ENCODE results near the gene CDH12.

The CDH12 gene

DNA sequence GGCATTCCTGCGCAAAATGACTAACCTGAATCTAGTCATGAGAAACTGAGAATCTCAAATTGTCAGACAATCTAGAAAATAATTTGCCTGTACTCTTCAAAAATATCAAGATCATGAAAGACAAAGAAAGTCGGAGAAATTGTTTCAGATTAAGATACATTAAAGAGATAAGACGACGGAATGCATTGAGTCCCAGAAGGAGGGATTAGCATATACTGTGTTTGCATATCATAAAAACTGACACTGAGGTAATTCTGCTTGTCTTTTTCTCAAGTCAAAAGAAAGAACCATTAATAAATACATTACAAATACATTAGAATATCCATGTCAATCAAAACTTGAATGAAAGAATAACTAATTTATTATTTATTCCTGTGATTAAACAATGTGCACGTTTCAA is 88.4 kb downstream of the CDH12 start:
- DNase-seq (ENCODE audit: low spot score): no peak

DNA sequence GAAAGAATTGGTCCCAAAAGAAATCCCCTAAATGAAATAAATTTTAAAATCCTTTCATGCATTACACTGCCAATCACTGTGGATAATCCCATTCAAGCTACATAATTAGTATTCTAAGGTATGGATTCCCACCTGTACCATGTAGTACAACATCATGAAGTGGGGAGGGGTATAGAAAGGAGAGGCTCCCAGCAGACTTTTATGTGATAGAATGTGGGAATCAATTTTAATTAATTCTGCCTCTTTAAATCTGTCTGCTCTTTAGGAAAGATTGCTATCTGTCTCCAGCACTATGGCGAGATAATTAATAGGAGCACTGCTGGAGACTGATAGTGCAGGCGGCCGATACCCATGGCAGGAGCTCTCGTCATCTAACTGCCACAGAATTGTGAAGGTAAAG is 95.4 kb downstream of the CDH12 start:
- DNase-seq (ENCODE audit: low spot score): no peak

DNA sequence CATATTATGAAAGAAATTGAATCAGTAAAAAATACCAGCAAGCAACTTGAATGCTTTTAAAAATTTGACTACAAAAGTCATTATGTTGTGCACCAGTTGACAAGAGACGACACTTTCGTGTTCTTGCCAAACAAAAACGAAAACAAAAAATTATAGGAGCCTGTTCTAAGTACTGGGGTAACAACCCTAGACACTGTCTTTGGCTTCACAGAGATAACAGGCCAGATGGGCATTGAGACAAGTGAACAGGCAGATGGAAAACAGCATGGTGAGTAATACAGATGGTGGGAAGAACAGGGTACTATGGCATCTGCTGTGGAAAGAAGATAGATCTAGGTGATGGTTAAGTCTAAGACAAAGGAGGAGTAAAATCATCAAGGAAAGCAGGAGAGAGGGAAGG is 99.0 kb downstream of the CDH12 start:
- DNase-seq (ENCODE audit: low spot score): no peak

DNA sequence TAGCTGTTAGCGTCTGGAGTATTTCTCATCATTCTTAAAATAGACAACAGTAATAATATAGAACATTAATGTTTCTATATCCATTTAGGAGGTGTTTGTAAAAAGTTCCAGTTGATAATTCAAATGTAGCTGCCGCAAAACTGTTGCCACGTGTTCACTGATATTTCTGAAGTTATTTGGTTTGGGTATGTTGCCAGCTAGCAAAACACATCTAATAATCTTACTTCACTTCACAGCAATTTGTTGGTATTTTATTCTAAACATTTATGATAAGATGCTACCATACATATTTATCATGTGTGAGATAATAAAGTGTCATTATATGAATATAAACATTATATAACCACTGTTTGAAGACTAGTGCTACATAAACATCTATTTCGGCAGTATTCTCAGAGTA is 101.6 kb downstream of the CDH12 start:
- DNase-seq (ENCODE audit: low spot score): no peak

DNA sequence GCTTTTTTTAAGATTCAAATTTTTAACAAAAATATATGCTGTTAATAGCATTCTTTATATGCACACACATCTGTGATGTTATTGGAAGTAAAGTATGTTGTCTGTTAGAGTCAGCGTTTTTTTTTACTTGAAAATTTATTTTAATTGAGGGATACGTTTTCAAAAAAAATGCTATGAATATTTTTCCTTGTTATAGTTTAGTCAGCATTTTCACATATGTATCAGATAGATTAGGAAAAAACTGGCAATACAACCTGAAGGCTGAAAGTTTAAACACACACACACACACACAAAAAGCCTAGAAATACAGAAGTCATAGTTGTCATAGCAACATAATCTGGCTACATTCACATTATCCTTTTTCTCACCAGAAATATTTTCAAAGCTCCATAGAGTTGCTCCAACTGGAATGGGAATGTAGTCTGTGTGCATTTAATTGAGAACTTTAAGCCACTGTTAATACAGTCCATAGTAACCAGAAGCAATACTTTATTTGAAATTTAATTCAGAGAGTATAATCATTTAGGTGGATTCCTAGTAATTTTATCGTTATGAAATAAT is 116.6 kb downstream of the CDH12 start:
- no peak for DNase-seq (ENCODE audit: low spot score)

DNA sequence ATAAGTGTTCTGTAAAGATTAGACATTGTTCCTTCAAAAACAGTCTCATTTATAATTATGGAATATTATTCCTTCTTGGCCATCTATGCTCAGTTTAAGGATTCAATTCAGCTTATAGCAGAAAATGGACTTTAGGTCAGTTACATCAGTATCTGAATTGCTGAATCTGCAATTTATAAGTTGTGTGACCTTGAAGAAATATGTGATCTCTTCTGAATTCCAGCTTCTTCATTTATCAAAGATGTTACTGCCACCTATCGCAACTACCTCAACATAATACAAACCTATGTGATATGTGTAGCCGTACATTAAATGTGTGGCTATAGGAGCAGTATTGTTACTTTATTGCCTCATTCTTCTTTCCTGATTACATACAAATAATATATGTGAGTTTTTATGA is 118.2 kb downstream of the CDH12 start:
- no peak for DNase-seq (ENCODE audit: low spot score)

DNA sequence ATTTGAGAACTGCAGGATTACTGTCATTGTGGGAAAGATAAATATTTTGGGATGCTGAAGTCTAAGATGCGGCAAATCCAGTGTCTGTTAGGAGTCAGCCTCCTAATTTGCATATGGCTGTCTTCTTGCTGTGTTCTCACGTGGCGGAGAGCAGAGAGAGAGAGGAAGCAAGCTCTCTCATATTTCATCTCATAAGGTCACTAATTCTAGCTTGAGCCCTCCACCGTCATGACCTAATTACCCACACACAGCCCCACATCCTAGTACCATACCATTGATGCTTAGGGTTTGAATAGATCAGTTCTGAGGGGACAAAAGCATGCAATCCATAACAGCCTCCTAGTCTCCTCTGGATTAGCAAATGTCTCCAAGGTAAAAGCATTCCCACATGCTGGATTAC is 124.5 kb downstream of the CDH12 start:
- DNase-seq (ENCODE audit: low spot score): no peak

DNA sequence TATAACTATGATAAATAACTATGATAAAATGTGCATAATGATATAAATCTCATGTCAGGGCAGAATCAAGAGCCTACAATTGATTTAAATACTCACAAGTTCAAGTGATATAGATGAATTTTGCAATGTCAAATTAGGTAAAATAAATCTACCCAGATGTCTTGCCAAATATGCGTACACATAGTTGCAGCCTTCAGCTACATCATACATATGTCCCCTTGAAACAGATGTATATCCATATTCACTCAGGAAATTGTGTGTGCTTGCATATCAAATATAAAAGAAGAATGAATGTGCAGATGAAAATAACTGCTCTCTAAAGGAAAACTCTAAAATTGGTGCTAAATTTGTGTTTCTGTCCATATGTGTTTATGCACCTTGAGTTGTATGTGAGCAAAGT is 130.7 kb downstream of the CDH12 start:
- DNase-seq (ENCODE audit: low spot score): no peak

DNA sequence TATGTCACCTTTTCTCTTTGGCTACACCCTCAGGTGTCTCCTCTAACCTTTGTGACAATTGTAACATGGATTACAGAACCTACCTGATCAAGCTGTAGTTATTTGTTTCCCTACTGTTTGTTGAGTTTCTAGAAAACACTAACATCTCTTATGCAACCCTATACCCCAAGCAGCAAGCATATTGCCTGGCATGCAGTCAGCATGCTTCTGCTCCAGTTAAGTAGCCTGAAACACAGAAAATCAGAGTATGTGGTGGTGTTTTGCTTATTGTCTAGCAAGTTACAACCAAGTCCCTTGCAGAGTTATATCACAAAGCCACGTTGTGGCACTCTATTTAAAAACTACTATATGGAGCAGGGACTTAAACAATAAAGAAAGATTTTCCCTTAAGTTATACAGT is 131.1 kb downstream of the CDH12 start:
- DNase-seq (ENCODE audit: low spot score): no peak

DNA sequence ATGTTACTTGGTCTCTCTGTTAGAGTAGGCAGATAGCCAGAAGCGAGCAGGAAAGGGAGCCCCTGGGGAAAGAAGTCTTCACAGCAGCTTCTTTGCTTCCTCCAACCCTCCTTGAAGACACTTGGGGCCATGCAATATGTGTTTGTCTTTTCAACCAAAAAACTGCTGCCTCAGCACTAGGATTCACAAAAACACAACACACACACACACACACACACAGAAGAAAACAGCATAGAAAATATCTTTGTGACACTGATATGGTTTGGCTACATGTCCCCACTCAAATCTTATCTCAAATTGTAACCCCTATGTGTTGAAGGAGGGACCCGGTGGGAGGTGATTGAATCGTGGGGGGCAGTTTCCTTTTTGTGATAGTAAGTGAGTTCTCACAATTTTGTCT is 133.3 kb downstream of the CDH12 start:
- DNase-seq (ENCODE audit: low spot score): no peak

DNA sequence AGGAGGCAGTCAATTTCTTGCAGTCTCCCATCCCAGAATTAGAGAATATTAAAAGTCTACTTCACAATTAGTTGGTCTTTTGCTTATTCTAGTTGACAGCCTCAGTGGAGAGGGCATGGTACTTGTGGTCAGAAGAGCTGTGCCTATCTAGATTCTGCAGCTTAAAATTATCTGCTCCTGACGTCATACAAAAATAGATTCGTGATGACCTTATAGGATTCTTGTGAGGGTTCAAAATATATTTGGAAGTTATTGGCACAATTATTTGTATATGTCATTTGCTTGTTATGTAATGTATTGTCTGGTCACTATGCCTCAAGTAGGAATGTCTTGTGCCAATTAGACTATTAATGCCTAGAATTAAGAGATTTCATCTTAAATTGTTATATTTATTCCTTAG is 142.5 kb downstream of the CDH12 start:
- DNase-seq (ENCODE audit: low spot score): no peak

DNA sequence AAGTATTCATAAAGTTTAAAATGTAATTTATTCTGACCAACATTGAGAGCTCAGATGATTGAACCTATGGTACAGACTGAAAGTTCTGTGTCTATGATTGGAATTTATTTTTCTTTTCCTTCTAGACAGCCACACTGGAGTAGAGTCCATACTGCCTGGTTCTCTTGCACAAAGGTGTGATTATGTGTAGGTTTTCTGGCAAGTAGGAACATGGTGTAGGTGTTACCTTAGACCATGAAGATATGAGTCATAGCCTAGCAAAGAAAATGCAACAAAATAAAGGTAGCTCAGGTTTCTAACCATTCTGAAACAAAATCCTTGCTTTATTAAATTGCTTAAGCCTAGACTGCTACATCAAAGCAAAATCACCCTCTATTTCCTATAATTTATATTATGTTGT is 143.4 kb downstream of the CDH12 start:
- no peak for DNase-seq (ENCODE audit: low spot score)

DNA sequence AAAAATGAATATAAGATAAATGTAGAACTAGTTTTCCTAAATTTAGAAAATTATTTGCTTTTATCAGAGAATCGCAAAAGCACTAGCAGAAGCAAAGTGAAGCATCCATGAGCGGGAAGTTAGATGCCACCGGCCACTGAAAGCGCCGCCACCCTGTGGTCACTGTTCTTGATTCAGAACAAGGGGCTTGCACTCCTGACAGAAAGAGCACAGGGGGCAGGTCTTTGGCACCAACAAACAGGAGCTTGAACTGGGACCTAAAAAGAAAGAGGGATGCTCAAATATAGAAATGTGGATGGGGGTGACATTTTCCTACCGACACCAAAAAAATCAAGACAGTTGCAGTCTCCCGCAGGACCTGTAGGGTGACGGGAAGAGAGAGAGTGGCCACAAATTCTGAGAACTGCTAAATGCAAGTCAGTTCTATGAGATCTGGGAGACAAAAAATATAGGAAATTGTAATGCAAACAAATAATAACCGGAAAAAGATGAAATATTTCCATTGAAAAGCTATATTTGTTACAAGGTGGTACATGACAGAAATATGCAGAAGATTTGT is 144.3 kb downstream of the CDH12 start:
- DNase-seq (ENCODE audit: low spot score): no peak

DNA sequence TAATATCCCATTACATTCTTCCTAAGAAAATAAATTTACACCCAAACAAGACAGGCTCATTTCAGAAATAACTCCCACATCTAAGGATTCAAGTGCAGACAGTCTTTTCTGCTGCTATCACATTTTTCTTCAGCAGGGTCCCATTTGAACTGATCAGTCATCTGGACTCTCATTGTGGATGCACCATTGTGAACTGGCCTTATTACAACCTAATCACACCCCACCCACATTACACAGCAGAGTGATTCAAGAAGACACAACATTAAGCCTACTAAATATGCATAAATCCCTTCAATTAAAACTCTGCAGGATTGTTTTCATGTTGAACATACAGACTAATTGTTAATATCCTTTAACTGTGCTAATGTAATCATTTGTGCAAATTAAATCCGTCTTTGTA is 146.2 kb downstream of the CDH12 start:
- no peak for DNase-seq (ENCODE audit: low spot score)

DNA sequence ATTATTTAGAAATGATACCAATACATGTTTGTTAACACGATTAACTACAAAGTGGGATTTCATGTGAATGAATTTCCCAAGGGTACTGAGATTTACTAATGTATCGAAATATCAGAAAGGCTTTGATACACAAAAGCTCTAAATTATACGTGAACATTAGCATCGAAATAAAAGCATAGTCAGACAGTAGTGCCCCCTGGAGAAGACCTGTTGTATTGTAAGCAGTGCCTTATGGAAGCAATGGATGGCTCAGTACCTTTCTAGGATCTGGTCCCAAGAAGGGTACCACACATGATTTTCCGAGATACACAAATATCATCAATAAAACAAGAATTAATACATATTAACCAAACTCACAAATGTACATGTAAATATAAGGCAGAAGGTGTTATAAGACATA is 153.8 kb downstream of the CDH12 start:
- DNase-seq (ENCODE audit: low spot score): no peak

DNA sequence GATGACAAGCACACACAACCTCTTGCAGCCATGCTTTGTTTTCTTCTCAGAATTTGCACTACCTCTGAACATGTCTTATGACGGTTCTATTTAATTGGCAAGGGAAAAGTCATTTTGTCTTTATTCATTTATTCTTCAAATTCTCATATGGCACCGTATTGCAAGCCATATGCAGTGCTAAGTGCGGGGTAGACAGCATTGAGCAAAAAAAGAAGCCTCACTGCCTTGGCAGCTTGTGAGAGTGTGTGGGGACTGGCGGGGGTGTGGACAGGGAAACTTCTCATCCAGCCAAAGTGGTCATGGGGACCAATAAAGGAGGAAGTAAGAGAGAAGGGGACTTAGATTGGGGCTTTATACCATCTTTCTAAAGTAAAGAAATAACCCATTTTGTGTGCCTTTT is 160.0 kb downstream of the CDH12 start:
- no peak for DNase-seq (ENCODE audit: low spot score)

DNA sequence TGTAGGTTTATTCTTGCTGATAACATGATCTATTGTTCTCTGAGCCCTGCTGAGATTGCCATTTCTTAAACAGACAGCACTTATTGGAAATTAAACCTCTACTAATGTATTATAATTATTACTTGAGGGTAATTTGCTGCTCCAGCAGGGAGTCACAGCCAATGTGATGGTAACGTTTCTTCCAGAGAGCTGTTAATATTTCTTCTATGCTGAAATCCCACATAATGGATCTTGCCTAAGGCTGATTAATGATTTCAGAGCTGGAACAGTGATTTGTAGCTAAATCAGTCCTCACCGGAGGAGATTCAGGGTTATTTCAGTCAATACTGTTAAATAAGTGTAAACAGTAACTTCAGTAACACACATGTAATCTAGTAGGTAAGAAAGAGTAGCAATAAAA is 170.1 kb downstream of the CDH12 start:
- DNase-seq (ENCODE audit: low spot score): no peak

DNA sequence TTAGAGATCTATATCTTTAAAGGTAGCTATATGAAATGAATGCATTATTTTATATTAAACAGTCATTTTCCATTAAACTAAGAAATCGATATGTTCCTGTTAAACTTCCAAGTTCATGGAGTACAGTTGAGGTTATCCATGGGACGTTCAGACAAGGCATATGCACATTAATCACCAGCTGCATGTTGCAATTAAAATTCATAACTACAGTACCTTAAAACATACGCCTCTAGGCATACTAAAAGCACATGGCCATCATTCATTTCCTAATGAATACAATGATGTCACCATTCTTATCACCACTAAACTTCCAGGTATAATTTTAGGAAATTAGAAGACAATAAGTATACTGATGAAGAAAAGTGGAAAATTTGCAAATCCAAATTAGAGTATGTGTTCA is 174.3 kb downstream of the CDH12 start:
- no peak for DNase-seq (ENCODE audit: low spot score)

DNA sequence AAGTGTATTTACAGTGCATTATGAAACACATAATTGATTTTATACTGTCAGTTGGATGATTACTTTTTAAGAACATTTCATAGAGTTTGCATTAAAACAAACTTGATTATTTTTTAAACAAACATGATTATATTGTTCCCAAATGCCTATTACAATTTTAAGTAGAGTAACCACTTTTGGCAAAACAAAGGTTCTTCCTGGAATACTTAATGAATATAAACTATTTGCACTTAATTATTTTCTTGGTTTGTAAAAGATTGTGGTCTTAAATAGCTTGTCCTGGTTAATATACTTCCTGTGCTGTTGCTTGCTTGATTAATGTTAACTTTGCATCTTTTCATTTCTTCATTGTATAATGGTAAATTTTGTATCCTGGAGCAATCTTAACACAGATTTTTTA is 180.0 kb downstream of the CDH12 start:
- DNase-seq (ENCODE audit: low spot score): no peak

DNA sequence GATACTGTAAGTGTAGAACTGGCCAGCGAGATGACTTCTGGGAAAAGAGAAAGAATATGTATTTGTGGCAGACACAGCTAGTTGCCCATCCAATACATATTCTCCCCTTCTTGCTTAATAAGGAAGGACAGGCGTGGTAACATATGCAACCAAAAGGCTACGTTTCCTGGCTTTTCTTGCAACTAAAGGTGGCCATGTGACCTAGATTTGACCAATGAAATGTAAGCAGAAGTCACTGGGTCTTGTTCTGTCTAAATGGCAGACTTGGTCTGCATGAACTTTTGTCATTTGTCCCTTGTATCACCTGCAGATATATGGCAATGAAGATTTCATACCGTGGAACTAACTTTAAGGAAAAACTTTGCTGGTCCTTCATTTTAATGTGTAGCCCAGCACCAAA is 183.8 kb downstream of the CDH12 start:
- DNase-seq (ENCODE audit: low spot score): no peak

DNA sequence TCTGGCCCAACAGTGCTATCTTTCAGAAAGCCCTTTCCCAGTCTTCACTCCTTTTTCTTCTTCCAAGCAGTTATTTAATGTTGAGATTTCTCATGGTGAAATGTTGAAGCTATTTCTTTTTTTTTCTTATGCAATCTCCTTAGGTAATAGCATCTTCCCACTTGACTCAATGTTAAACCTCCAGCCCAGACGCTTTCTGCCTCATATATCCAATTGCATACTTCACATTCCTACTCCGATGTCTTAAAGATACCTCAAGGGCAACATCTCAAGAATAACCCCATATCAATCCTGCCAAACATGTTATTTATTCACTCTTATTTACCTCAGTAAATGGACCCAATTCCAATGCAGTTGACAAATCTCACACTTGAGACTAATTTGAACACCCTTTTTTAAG is 187.3 kb downstream of the CDH12 start:
- no peak for DNase-seq (ENCODE audit: low spot score)

DNA sequence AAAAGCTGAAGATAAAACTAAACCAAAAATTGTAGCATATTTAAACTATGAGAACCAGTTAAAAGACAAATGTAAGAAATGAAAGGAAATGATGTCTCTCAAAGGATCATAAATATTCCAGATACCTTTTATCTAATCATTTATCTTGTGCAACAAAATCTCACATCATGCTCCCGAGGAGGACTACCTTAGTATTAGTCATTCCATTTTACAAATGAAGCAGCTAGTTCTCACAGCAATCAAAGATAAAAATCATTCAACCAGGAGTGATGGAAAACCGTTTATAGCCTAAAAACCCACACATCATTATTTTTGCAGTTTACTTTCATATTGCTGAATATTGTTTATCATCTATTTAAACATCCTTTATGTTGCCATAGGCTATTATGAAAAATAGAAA is 190.0 kb downstream of the CDH12 start:
- no peak for DNase-seq (ENCODE audit: low spot score)

DNA sequence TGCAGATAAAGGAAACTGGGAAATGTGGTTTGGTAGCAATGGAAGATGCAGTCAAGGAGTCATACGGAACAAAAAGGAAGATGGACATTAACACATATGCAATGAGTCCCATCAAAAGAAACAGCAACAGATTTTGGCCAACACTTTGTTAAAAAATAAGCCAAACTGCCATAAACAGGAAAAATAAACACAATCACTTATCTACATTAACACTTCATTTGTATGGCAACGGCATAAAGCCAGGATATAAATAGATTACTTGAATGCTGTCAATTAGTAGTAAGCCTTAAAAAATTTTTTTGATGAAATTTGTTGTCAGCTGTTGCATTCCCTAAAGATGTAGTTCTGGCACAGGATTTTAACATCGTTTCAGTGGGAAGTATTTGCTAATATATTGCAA is 190.8 kb downstream of the CDH12 start:
- no peak for DNase-seq (ENCODE audit: low spot score)

DNA sequence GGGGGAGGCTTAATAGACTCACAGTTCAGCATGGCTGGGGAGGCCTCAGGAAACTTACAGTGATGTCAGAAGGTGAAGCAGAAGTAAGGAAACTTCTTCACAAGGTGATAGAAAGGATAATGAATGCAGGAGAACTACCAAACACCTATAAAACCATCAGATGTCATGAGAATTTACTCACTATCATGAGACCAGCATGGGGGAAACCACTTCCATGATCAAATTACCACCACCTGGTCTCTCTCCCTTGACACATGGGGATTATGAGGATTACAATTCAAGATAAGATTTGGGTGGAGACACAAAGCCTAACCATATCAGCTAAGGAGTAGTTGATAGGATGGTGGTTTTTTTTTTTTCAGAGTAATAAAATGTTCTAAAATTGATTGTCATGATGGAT is 201.8 kb downstream of the CDH12 start:
- DNase-seq (ENCODE audit: low spot score): no peak

DNA sequence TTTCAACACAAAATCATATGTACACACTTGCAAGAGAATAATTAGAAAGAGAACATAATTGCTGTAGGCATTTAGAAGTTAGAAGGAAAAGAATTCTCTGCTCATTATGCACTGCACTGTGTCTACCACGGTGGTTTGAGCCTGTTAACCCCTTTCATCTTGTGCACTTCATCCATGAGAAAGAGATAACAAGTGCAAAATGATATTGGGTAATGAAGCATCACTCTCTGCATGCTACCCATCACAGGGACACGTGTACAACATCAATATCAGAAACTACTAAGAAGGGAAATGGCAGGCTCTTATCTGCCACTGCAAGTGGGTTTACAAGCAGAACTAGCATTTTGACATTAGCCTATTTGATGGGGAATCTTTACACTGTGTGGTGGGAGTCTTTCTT is 202.6 kb downstream of the CDH12 start:
- no peak for DNase-seq (ENCODE audit: low spot score)
